GM21619 (cell line): ENCODE measurements around the gene KCNH2.

Experiments
- ATAC-seq: cut with Tn5 transposase; IDR thresholded peaks from one replicate; pipeline ENCODE4 v1.9.1; 2021; ENCODE audit not compliant: unreplicated experiment

KCNH2 gene

DNA sequence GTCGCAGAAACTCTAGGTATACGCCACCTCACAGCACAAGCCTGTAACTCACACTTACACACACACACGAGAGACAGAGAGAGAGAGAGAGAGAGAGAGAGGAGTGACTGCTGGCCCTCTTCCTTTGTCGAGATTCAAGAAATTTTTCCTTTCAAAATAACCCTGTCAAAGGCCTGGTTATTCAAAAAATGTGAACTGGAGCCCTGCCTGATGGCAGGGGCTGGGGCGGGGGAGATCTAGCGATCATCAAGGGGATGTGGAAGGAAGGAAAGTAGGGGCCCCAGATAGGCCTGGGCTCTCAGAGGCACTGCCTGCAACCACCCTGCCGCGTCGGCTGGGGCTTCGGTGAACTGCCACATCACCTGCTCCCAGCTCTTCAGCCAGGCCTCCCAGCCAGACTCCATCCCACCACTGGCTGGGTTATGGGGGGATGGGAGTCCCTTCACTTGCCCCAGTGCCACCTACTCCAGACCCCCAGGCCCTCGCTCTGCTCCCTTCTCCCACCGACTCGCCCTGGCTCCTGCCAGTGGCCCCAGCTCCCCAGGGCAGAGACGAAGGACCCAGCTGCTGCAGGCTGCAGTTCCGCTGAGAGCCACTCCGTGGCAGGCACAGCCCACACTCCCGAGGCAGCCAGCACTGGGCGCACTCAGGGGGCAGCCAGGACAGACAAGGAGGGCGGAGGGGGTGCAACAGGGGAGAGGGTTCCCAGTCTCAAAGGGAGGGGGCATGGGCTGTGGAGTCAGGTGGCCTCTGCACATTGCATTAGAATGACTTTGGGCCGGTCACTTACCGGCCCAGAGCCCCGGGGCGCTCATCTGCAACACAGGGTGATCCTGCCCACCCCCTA lies 15.3 kb downstream of the KCNH2 start:
- ATAC-seq: peak; percentile 59

- no peak for ATAC-seq
Measured at GRCh38 chr7:150962290-150962552, 15.9 kb downstream of the KCNH2 start.

DNA sequence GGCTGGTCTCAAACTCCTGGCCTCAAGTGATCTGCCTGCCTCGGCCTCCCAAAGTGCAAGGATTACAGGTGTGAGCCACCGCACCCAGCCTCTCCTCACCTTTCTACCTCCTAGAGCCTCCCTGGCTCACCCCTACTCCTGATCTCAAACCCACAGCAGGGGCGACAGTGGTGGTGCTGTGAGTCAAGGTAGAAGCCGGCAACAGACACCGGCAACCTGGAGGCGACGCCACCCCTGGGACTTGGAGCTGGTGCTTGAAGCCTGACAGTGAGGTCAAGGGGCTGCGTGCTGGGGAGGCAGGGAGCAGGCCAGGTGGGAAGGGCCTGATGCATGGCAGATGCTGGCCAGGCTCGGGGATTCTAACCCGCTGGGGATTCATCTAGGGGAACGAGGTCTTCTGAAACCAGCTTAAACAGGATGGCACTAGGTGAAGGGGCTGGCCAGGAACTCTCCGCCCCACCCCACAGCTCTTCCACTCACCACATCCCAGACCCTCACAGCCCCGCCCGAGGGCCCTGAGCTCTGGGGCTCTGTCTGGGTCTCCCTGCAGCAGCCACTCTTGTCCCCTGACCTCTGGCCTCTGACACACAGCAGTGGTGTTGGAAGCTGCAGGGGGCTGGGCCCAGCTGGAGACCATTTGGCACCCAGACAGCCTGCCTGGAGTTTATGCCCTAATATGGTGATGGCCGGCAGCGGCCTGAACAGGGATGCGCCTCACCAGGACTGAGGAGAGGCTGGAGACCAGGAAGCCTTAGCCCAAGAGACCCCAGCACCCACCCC lies 16.4 kb downstream of the KCNH2 start:
- ATAC-seq: no peak

DNA sequence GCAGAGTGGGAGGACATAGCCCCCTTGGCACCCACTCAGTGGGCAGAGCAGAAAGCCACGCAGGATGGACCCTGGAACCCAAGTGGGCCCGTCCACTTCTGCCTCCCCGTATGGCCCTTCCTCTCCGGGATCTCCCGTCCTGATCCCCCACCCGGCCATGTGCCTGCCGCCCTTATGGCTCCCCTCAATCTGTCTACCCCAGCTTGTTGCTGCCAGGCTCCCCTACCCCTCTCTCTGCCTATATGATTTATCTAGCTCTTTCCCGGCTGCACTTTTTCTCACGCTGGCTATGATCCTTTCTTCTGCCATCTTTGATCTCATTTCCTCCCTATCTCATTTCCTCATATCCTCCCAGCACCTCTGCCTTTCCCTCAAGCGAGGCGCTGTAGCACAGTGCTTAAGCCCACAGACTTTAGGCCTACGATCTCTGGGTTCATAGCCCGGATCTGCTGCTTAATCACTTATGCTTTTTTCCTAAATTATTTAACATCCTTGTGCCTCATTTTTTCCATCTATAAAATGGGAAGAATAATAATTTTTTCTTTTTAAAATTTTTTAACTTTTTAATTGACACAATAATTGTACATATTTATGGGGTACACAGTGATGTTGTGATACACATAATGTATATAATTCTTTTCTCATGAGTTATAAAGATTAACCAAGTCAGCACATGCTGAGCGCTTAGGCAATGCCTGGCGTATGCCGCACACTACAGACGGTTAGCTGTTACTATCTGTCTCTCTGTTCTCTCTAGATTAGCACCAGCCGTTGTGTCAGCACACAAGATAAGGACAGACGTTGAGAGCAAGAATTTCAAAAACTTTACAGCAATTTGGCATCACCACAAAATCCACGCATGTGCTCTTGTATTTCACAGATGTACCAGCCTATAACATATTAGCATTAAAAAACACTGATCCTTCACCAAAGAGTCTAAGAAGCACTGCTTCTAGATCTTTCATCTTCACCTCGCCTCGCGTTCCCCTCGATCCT lies 18.1 kb downstream of the KCNH2 start:
- no peak for ATAC-seq

- ATAC-seq: no peak
Measured at GRCh38 chr7:150959081-150959480, 19.0 kb downstream of the KCNH2 start.

- ATAC-seq: no peak
Measured at GRCh38 chr7:150958597-150958996, 19.5 kb downstream of the KCNH2 start.

DNA sequence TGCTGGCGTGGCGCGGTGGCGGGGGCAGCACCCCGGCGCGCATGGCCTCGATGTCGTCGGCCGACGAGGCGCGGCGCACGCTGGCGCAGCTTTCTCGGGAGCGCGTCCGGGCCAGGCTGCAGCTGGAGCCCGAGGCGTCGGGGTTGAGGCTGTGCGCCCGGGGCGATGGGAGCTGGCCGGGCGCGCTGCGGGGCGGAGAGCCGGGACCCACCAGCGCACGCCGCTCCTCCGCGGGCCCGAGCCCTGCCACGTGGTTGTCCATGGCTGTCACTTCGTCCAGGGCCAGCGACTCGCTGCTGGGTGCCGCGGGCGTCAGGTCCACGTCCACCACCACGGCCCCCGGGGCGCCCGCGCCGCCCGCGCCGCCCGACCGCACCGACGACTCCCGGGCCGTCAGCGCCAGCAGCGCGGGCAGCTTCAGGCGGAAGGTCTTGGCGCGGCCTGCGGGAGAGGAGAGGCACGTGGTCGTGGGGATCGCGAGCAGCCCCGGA lies 20.0 kb downstream of the KCNH2 start:
- ATAC-seq: no peak

DNA sequence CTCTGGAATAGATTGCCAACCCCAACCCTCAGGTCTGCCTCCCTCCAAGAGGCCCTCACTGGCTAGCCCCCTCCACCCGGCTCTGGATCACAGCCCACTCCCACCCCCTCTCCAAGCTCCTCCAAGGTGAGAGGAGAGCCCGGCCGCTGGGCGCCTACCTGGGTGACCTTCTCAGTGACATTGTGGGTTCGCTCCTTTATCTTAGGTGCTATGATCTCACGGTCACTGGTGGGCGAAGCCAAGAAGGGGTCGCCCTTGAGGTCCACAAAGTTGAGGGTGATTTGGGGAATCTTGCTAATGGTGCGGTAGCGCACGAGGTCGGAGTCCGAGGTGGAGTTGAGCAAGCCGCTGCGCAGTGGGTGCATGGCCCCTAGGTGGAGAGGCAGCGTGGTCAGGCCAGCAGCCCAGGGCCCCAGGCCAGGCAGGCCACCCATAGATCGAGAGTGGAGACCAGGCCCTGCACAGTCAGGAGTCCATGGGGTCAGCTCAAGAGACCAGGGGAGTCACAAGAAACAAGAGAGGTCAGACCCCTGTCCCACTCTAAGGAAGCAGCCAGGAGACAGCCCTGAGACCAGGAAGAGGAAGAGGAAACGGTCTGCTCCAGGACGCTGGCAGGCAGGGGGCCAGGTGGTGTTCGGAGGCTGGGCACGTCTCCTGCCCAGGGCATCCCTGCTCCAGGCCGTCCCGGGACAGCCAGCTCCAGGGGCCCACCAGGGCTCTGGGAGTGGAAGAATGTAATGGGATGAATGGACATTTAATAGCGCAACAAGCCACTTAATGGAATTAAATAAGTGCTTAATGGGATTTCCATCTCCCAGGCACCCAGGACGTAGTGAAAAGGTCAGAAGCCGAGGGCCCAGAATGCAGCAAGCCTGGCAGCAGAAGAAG lies 20.7 kb downstream of the KCNH2 start:
- no peak for ATAC-seq

DNA sequence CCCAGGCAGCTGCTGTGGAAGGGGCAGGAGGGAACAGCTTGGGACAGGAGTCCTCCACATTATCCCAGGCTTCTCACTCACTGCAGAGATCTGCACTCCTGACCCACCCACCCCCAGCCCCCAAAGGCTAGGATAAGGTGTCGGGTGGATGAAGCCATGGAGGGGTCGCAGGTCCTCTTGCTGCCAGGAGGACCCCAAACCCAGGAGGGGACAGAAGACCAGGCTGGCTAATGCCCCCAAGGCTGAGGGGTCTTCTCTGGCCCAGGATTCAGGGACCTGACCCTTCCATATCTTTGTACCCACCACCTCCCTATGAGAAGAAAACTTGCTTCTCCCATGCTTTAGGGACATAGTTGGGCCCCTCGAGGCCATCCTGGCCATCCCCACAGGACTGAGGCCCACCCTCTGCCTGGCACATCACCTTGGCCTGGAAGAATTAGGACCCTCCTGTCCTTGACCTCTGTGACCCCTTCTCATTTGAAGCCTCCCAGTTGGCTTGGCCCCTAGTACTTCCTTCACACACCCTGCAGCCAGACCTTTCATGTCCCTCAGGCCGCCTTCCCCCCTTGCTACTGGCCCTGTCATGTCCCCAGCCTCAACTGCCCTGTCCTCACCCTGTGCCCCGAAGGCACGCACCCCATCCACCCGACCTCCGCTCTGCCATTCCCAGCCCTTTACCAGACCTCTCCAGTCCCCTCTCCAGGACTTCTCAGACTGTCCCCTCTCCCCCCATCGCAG lies 21.6 kb downstream of the KCNH2 start:
- ATAC-seq: no peak

DNA sequence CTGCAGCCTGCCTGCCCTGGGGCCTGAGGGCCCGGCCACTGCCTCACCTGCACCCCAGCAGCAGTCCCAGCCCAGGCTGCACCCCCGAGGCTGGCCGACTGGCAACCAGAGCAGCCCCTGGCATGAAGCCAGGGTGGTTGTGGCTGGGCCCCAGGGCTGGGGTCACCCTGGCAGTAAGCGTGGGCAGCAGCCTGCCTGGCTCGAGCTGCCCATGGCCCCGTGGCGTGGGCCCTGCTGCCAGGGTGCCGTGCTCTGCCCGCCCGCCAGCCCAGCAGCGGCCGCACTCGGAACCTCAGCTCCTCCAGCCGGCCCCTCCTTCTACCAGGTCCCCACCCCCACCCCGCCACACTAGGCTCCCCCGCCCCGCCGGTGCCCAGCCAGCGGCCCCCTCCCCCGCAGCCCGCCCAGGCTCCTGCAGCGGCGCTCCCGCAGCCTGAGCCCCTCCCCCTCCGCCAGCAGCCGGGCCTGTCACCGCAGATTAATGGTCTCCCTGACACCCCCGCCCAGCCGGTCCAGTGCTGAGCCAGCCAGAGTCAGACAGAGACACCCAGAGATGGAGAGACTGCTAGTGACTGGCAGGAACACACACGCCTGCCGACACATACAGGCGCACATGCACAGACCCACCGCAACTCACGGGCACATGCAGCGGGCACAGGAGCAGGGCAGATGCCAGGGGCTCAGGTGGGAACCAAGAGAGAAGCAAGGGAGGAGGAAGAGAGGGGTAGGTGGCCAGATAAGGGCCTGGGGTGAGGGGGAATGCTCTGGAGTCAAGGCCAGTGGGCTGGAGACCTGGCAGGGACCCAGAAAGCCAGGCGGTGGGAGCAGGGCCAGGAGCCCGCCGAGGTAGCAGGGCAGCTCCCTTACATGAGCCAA lies 22.4 kb downstream of the KCNH2 start:
- no peak for ATAC-seq

GRCh38 chr7:150954986-150955518 lies 23.1 kb downstream of the KCNH2 start:
- no peak for ATAC-seq

DNA sequence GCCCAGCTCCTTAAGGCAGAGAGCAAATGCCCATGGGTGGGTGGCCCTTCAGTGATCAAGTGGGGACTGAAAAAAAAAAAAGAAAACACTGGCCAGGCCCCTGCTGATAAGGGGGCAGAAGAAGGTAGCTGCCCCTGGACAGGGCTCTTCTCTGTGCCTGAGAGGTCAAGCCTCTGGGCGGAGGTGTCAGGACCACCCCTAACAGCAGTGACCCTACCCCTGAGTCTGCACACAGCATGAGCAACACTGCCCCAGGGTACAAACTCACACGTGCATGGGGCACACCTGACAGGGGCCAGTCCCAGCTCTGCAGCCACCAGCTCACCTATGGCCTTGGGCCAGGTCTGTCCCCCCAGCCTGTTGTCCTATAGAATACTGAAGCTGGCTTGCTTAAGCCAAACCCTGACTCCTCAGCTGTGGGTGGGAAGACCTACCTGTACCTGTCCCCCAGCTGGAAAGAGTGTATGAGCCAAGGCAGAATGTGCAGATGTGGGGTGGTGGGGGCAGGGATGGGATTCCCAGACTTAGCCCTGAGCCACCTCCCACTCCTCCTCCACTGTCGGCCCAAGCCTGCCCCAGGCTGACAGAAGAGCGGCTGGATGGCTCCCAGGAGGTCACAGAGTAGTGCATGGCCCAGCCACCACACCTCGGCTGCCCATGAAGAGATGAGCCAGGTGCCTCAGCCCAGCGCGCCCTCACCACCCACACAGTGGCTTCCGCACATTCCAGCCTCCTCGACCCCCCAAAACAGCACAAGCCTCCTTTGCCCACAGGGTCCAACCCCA lies 23.7 kb downstream of the KCNH2 start:
- ATAC-seq: no peak

DNA sequence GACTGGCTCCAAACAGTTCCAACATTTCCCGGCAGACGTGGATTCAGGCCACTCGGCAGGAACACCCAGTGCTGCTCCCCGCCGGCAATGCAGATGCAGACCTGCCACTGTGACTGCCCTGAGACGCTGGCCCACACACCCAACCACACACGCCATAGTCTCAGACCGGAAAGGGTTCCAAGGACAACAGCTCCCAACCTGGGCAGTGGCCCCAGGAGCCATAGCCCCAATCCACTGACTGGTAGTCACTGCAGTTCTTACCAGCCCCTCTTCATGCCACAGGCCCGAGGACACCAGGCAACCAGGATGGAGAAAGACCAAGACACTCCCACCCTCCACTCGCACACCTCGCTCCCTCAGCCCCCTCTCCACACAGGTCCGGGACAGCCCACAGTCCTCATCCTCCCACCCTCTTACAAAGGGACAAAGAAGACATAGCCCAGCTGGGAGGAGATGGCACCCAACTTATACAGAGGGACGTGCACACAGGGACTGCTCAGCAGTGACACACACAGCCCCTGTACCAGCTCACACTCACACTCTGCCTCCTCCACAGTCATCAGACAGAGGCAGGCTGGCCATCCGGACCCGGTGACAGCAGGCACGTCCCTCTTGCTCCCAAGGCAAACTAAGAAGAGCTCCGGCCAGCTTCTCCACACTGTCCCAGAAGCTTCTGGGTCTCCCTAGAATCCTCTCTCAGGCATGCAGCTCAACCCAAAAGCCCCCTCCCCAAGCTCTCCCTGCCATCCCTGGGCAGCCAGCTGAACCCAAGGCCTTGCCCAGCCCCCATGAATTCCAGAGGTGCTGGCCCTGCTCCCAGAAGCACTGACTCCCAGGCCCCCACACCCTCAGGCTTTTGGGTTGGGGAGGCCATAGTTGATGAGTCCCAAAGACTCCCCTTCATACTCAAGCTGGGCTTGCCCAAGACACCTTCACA lies 24.8 kb downstream of the KCNH2 start:
- no peak for ATAC-seq

GRCh38 chr7:150952331-150953050 lies 25.6 kb downstream of the KCNH2 start:
- ATAC-seq: no peak

DNA sequence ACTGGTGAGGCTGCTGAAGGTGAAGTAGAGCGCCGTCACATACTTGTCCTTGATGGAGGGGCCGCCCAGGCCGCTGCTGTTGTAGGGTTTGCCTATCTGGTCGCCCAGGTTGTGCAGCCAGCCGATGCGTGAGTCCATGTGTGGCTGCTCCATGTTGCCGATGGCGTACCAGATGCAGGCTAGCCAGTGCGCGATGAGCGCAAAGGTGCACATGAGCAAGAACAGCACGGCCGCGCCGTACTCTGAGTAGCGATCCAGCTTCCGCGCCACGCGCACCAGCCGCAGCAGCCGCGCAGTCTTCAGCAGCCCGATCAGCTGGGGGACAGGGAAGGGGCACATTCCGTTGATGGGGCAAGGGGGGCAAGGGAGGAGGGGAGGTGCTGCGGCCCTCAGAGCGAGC lies 26.6 kb downstream of the KCNH2 start:
- ATAC-seq: no peak

GRCh38 chr7:150951181-150951520 lies 27.0 kb downstream of the KCNH2 start:
- no peak for ATAC-seq
